HG03520 (cell line): ENCODE data around the gene NPB.
"Not testable (repeated sequence)": the region's sequence is repeated elsewhere in the genome, so short reads cannot be mapped to it uniquely, and the experiment has no call there.

ENCODE experiments used
- ATAC-seq: cut with Tn5 transposase; IDR thresholded peaks from one replicate; pipeline ENCODE4 v1.9.1; 2021; ENCODE audit warnings: mild to moderate bottlenecking, moderate library complexity; ENCODE audit not compliant: unreplicated experiment

The NPB gene

DNA sequence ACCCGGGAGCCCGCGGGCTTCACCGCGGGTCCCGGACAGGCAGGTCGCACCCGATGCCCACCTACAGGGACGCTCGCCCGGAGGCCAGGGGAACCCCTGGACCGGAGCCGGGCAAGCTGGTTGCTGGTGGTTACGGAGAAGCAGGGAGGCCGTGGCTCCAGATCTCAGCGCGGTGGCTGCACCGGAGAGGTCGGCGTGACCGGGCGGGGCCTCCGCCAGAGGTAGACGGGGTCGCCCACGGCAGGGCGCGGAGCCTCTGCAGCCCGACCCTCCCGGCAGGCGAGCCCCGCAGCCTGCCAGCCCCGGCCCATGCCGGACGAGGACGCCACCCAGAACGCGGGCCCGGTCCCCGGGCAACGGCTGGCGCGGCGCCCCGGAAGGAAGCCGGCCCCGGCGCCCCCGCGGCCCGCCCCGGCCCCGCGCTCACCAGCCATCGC, 8.8 kb downstream of the NPB start:
- ATAC-seq: peak; percentile 34

- ATAC-seq: peak; percentile 71
These were observed 9.4 kb downstream of the NPB start, which contains the start of gene PCYT2 for GRCh38 chr17:81911277-81911961. PCYT2 (minus strand) TSS chr17:81911399; CDS start chr17:81911355, 44 bp downstream.

GRCh38 chr17:81911969-81912368, 9.9 kb downstream of the NPB start:
- no peak for ATAC-seq

DNA sequence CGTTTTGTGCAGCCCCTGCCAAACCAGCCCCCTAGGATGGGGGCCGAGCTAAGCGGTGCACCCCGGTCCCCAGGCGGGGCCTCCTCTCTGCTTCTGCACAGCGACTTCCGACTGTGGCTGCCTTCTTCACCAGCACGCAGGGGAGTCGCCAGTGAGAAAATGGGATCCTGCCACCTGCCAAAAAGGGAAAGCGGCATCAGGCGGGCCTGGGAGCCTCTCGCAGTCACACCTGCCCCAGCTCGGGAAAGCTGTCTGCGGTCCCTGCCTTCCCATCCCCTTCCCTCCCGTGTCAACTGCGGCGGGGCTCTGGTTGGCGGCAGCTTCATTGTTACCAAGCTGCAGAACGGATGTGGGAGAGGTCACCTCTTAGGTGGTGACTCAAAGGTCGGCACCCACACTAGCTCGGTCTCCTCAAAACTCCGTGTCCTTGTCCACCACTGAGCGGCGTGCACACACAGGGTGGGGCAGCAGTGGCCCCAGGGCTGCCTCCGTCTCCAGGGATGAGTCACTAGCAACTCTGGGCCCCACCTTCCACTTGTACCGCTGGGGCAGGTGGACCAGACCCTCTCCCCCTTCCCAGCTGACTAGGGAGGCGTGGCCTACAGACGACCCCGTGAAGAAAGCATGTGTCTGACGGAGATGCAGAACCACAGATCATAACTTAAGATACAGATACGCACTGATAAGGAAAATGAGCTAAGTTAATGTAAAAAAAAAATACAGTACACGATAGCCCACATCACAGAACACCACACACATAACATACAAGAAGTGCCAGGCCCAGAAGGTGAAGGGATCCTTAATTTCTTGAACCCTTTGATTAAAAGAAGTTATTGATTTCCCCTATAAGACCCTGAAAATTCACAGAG, 10.6 kb downstream of the NPB start:
- no peak for ATAC-seq

- no peak for ATAC-seq
These were observed 11.5 kb downstream of the NPB start for GRCh38 chr17:81913394-81914102.

DNA sequence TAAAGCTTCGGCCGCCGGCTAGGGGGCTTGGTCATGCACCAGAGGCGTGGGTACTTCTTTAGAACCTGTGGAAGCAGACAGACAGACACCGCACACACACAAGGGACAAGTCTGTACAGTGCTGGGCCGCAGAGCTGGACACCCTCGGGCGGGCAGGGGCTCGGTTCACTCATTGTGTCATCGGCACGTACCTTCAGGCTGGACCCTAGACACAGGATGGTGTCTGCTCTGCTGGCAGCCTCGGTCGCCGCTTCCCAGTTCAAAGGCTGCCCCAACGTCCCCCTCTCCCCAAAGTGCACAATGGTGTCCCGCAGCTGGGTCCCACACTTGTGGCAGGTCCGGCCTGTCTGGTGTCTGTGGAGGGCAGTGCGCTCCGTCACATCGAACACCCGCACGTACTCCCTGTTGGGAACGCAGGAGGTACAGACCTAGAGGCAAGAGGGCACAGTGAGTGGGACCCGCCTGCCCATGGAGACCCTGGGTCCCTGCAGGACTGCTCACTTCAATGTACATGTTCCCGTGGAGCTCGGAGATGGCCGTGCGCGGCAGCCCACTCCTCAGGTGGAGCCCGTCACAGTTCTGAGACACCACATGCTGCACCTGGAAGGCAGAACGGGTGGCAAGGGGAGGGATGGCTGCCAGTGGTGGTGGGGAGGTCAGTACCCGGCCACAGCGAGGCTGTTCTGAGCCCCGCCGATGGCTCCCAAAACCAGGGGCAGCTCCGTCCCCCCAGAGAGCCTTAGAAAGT, 12.2 kb downstream of the NPB start:
- no peak for ATAC-seq

- no peak for ATAC-seq
These were observed 13.3 kb downstream of the NPB start for GRCh38 chr17:81915331-81915730.

DNA sequence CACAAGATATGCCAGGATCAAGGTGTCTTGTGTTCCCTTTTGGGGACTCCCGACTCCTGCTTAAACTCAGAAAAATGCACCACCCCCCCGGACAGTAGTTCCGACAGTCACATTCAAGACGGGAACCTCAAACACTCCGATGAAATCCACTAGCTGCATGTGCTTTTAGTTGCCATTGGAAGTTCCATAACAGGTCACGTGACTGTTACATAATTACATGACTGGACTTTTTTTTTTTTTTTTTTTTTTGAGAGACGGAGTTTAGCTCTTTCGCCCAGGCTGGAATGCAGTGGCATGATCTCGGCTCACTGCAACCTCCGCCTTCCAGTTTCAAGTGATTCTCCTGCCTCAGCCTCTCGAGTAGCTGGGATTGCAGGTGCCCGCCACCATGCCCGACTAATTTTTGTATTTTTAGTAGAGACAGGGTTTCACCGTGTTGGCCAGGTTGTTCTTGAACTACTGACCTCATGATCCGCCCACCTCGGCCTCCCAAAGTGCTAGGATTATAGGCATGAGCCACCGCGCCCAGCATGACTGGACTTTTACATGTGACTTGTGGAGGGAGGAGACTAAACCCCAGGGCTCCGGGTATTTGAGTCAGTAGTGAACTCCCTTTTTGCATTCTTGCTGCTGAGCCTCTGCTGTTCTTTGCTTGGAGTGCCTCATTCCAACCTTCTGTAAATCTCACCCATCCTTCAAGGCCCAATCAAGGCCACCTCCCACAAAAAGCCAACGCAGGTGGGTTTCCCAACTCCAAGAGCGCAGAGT, 14.4 kb downstream of the NPB start:
- no peak for ATAC-seq

DNA sequence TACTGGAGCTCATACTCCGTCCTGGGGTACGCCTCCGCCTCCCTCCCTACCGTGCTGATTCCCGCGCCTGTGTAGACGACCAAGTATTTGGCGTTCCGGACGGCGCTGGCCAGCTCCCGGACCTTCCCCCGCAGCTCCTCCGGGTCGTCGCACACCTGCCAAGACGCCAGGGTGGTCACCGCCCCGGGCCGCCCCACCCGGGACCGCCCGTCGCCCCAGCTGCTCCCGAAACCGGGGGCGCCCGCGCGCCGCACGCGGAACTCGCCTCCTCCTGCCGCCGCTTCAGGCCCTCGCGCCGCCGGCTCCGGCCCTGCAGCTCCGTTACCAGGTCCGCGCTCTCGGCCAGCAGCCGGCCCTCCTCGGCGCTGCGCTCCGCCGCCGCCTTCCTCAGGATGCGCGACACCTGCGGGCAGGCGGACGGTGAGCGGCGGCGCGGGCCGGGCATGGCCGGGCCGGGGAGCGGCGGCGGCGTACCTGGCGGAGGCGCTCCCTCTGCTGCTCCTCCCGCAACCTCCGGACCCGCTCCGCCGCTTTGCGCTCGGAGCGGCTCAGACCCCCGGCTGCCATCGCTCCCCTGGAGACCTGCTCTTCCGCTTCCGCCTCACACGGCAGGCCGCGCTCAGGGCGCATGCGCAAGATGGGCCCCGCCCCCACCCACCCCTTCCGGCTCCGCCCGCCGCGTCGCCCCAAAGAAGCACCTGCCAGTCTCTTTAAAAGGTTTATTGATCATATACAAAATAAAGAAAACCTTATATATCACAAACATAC, 15.7 kb downstream of the NPB start, which contains the start of gene SIRT7:
Gene SIRT7, minus strand, starts transcription at position 612 of the 768 bp plus-strand sequence. Its CDS starts 45 bp downstream, at position 567.
- ATAC-seq: peak; percentile 63

GRCh38 chr17:81918333-81918669, 16.3 kb downstream of the NPB start:
- ATAC-seq: not testable (repeated sequence)

DNA sequence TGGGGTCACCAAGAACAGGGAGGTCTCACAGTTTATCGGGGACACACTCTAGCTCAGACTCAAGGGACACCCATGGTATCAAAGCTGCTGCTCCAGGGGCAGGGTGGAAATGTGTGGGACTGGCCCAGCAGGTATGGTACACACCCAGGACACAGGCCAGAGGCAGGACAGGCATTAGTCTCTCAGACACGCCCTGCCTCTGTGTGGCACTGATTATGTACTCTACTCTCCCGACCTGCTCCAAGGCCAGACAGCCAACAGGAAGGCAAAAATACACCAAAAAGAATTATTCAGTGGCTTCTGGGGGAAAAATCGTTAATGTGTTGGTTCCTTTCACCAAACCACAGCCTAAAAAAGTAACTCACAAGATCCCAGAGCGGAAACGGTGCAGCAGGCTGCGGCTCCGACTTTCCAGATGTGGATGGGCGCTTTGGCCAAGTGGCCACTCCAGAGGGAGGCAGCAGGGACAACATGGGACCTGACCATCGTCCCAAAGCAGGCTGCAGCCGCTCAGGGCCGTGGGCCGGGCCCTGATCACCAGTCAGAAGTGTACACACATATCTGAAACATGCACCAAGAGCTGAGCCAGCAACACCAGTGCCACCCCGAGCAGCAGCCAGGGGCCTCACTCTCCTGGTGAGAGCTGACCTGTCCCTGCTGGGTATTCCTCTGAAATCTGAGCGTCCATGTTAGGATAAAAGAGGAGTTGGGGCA, 17.0 kb downstream of the NPB start:
- ATAC-seq: no peak

- ATAC-seq: no peak
These were observed 18.8 kb downstream of the NPB start for GRCh38 chr17:81920612-81921536.

- no peak for ATAC-seq
These were observed 19.5 kb downstream of the NPB start for GRCh38 chr17:81921537-81921862.

DNA sequence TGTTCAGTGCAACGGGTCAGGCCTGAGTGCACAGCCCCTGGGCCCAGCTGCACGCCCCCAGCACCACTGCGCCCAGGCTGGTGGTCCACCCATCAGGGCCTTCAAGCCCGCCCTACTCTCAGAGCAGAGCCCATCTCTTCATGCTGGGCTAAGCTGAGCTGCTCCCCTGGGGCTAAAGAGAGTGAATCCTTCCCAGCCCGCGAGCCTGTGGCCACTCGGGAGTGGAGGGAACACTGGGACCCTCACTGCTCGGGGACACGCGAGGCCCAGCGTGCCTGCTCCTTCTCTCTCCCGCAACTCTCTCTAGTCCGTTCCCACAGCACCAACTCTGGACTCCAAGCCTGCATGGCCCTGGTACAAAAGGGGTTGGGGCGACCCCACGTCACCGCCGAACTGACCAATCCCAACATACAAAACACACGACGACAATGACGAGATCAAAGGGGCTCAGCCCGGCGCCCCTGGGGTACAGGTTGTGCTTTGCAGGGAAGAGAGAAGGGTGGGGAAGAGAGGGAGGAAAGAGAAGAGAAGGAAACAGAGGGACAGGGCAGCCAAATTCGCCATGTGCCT, 20.0 kb downstream of the NPB start:
- ATAC-seq: no peak

GRCh38 chr17:81922566-81923301, 20.7 kb downstream of the NPB start:
- ATAC-seq: no peak
